Loucy (cell line): ENCODE results near the gene TEAD3.
A peak's percentile ranks its signal among the peaks of the same experiment; 100 is the strongest.

Source experiments
- H2AFZ ChIP-seq: fragments of 200-600 bp; sonication (generic); 2 replicates; pipeline ENCODE4 v1.6.0; 2016; ENCODE audit warnings: antibody characterized with exemption, mild to moderate bottlenecking, low read length, moderate library complexity
- H3F3A ChIP-seq: fragments of 200-600 bp; 2 replicates; pipeline ENCODE4 v1.6.0; 2016; ENCODE audit warnings: antibody characterized with exemption, low read depth, mild to moderate bottlenecking
- H3K27me3 ChIP-seq: fragments of 200-600 bp; sonication (generic); 2 replicates; pipeline ENCODE4 v1.6.1; 2014; ENCODE audit warnings: low read length, mild to moderate bottlenecking; ENCODE audit not compliant: insufficient read depth, poor library complexity, severe bottlenecking
- H3K36me3 ChIP-seq: fragments of 200-600 bp; sonication (generic); 2 replicates; pipeline ENCODE4 v1.6.1; 2016; ENCODE audit warnings: low read length; ENCODE audit not compliant: insufficient read depth
- H3K4me1 ChIP-seq: fragments of 200-600 bp; sonication (generic); 2 replicates; pipeline ENCODE4 v1.5.1; 2014; ENCODE audit warnings: low read length, mild to moderate bottlenecking; ENCODE audit not compliant: insufficient read depth, poor library complexity, severe bottlenecking
- H3K4me2 ChIP-seq: fragments of 200-600 bp; sonication (generic); 2 replicates; pipeline ENCODE4 v1.6.0; 2014; ENCODE audit warnings: antibody characterized with exemption, low read length, low read depth, mild to moderate bottlenecking; ENCODE audit not compliant: poor library complexity, severe bottlenecking
- H3K4me3 ChIP-seq: fragments of 200-600 bp; sonication (generic); 2 replicates; pipeline ENCODE4 v1.5.1; 2014; ENCODE audit warnings: low read length, mild to moderate bottlenecking, mixed read lengths; ENCODE audit not compliant: poor library complexity, severe bottlenecking
- H3K79me2 ChIP-seq: fragments of 200-600 bp; sonication (generic); 2 replicates; pipeline ENCODE4 v1.6.1; 2014; ENCODE audit warnings: low read length; ENCODE audit not compliant: insufficient read depth
- H3K9ac ChIP-seq: fragments of 200-600 bp; sonication (generic); 2 replicates; pipeline ENCODE4 v1.6.0; 2014; ENCODE audit warnings: mild to moderate bottlenecking, low read depth, low read length, moderate library complexity; ENCODE audit not compliant: poor library complexity, severe bottlenecking
- H3K9me2 ChIP-seq: fragments of 200-600 bp; sonication (generic); replicated peaks from 2 replicates; pipeline ENCODE4 v1.6.1; 2016; ENCODE audit warnings: low read depth, low read length, mixed read lengths
- H3K9me3 ChIP-seq: fragments of 200-600 bp; sonication (generic); 2 replicates; pipeline ENCODE4 v1.6.1; 2014; ENCODE audit warnings: mild to moderate bottlenecking, antibody characterized with exemption, low read length, low read depth; ENCODE audit not compliant: insufficient read depth
- H4K20me1 ChIP-seq: fragments of 200-600 bp; sonication (generic); 2 replicates; pipeline ENCODE4 v1.6.0; 2014; ENCODE audit warnings: antibody characterized with exemption, low read length, mild to moderate bottlenecking; ENCODE audit not compliant: insufficient read depth, poor library complexity, severe bottlenecking
- CTCF ChIP-seq: fragments of 200-600 bp; sonication (generic); conservative IDR thresholded peaks from 2 replicates; pipeline ENCODE4 v1.5.1; 2014; ENCODE audit warnings: mild to moderate bottlenecking, antibody characterized with exemption, low read length
- EZH2phosphoT487 ChIP-seq: fragments of 200-600 bp; IDR thresholded peaks from 2 replicates; pipeline ENCODE4 v1.6.1; 2018; ENCODE audit warnings: antibody characterized with exemption, mild to moderate bottlenecking, moderate library complexity, borderline replicate concordance

Gene TEAD3

GRCh38 chr6:35500782-35501181, 3.9 kb upstream of the TEAD3 start:
- Histone ChIP-seq H3K4me2 (no peak overlapping the region), H3K27me3 (peaks cover 10% of the 10 kb centered on the region), H4K20me1 (no peaks in the 10 kb centered on the region), H3K79me2 (no peaks in the 10 kb centered on the region), H3K4me3 (no peak overlapping the region), H3K9me2 (no peaks in the 10 kb centered on the region), H3K9ac (no peak overlapping the region), H3K4me1 (peaks cover 6% of the 10 kb centered on the region), H3K9me3 (no peaks in the 10 kb centered on the region), H3K36me3 (no peaks in the 10 kb centered on the region), H2AFZ (no peak overlapping the region), H3F3A (no peaks in the 10 kb centered on the region)
- TF ChIP-seq CTCF (no peak), EZH2phosphoT487 (no peak)

GRCh38 chr6:35499372-35499771, 2.5 kb upstream of the TEAD3 start:
- Histone ChIP-seq H3K4me2 (no peak overlapping the region), H3K9ac (no peak overlapping the region), H3K4me1 (peaks cover 9% of the 10 kb centered on the region), H3K36me3 (no peaks in the 10 kb centered on the region), H3K79me2 (no peaks in the 10 kb centered on the region), H3K9me2 (no peaks in the 10 kb centered on the region), H2AFZ (no peak overlapping the region), H3K4me3 (no peak overlapping the region), H3F3A (no peaks in the 10 kb centered on the region), H3K27me3 (peaks cover 10% of the 10 kb centered on the region), H3K9me3 (no peaks in the 10 kb centered on the region), H4K20me1 (no peaks in the 10 kb centered on the region)
- TF ChIP-seq EZH2phosphoT487 (no peak), CTCF (no peak)

- Histone ChIP-seq H3K9me2 (no peaks in the 10 kb centered on the region), H3K79me2 (no peaks in the 10 kb centered on the region), H2AFZ (no peak overlapping the region), H3K9me3 (no peaks in the 10 kb centered on the region), H3K27me3 (peaks cover 10% of the 10 kb centered on the region), H3F3A (no peaks in the 10 kb centered on the region), H3K4me1 (peaks cover 16% of the 10 kb centered on the region), H3K9ac (no peak overlapping the region), H3K4me2 (peak overlapping the region; percentile 69), H3K36me3 (no peaks in the 10 kb centered on the region), H3K4me3 (no peak overlapping the region), H4K20me1 (no peaks in the 10 kb centered on the region)
- no peak for TF ChIP-seq CTCF
- TF ChIP-seq EZH2phosphoT487: no peak
Observed at GRCh38 chr6:35498422-35499067, 1.7 kb upstream of the TEAD3 start.
